B cell (primary cell): ENCODE measurements around the gene NR3C2. TPM values are rescaled to one million over a fixed set of nuclear protein-coding genes. Genes with fewer than 3 reads are reported as not detected.

Source experiments
- ATAC-seq: fragments of 200-7000 bp; cut with Tn5 transposase; one replicate; pipeline ENCODE4 v1.10.0; 2021; ENCODE audit warnings: low read depth, mild to moderate bottlenecking, moderate number of reproducible peaks, moderate library complexity
- CTCF ChIA-PET: fragments of 350-600 bp; sonication (Branson Sonifier 250); formaldehyde crosslinking; loops from one replicate; lab custom pipeline; 2021; ENCODE audit warnings: antibody characterized with exemption, inconsistent platforms; lab: Charles Lee
- POLR2A ChIA-PET: fragments of 350-600 bp; sonication (Branson Sonifier 250); formaldehyde crosslinking; loops from one replicate; lab custom pipeline; 2021; ENCODE audit warnings: antibody characterized with exemption; lab: Charles Lee
- DNase-seq: peaks from one replicate; pipeline ENCODE4 v3.0.0; 2013
- H2AFZ ChIP-seq: 2 replicates; pipeline ENCODE4 v1.6.1; 2012; ENCODE audit warnings: mild to moderate bottlenecking, low read depth, low read length; ENCODE audit not compliant: insufficient read depth, poor library complexity, severe bottlenecking
- H3K27ac ChIP-seq, 2 donors: 1 replicate in 1 of 2; 2 replicates in 1 of 2; pipeline ENCODE4 v1.5.1; 2012 to 2013; ENCODE audit warnings: low read length in 2 of 2, mild to moderate bottlenecking in 2 of 2, moderate library complexity in 1 of 2
- H3K27me3 ChIP-seq, 4 experiments: fragments of 200-600 bp in 1 of 4; sonication (generic) in 1 of 4; replicated peaks in 1 of 4; 1 replicate in 2 of 4; 2 replicates in 2 of 4; pipeline versions ENCODE4 v1.6.1 to v1.7.0; 2013 to 2016; ENCODE audit warnings: low read length in 3 of 4, mild to moderate bottlenecking in 2 of 4, mixed read lengths in 1 of 4, moderate library complexity in 1 of 4; ENCODE audit not compliant: insufficient read depth in 4 of 4, control insufficient read depth in 3 of 4; ENCODE audit errors: control extremely low read depth in 1 of 4
- H3K36me3 ChIP-seq, 2 experiments: replicated peaks in 1 of 2; 1 replicate in 1 of 2; 2 replicates in 1 of 2; pipeline versions ENCODE4 v1.6.1 to v1.7.1; 2013; ENCODE audit warnings: low read length in 1 of 2; ENCODE audit not compliant: insufficient read depth in 2 of 2, control insufficient read depth in 1 of 2; ENCODE audit errors: control extremely low read depth in 1 of 2, extremely low read depth in 1 of 2
- H3K4me1 ChIP-seq, 2 donors: fragments of 200-600 bp in 1 of 2; sonication (generic) in 1 of 2; 1 replicate in 1 of 2; 2 replicates in 1 of 2; pipeline versions ENCODE4 v1.5.1 to v1.6.1; 2013 to 2017; ENCODE audit warnings: low read length in 2 of 2; ENCODE audit not compliant: control insufficient read depth in 2 of 2, insufficient read depth in 2 of 2
- H3K4me2 ChIP-seq: replicated peaks from 2 replicates; pipeline ENCODE3; 2012; ENCODE audit warnings: mild to moderate bottlenecking, low read depth, low read length; ENCODE audit not compliant: poor library complexity, severe bottlenecking
- H3K4me3 ChIP-seq, 5 experiments: fragments of 200-600 bp in 1 of 5; sonication (generic) in 1 of 5; 1 replicate in 3 of 5; 2 replicates in 2 of 5; pipeline versions ENCODE4 v1.5.1 to v1.7.0; 2011 to 2016; ENCODE audit warnings: low read length in 4 of 5, mild to moderate bottlenecking in 4 of 5, low read depth in 2 of 5, control low read depth in 1 of 5, moderate library complexity in 1 of 5; ENCODE audit not compliant: insufficient read depth in 1 of 5; ENCODE audit errors: control extremely low read depth in 1 of 5, extremely low read depth in 1 of 5
- H3K79me2 ChIP-seq: fragments of 200-600 bp; sonication (generic); one replicate; pipeline ENCODE4 v1.6.0; 2016; ENCODE audit warnings: low read length; ENCODE audit not compliant: control insufficient read depth, insufficient read depth
- H3K9ac ChIP-seq: fragments of 200-600 bp; sonication (generic); 2 replicates; pipeline ENCODE4 v1.6.1; 2017; ENCODE audit warnings: mild to moderate bottlenecking, low read length, moderate library complexity
- H3K9me3 ChIP-seq, 3 donors: one replicate each; pipeline versions ENCODE4 v1.6.1 to v1.7.1; 2013; ENCODE audit warnings: low read length in 2 of 3; ENCODE audit not compliant: control insufficient read depth in 2 of 3, insufficient read depth in 1 of 3; ENCODE audit errors: control extremely low read depth in 1 of 3
- H4K20me1 ChIP-seq: 2 replicates; pipeline ENCODE4 v1.6.0; 2012; ENCODE audit warnings: mild to moderate bottlenecking, low read length; ENCODE audit not compliant: insufficient read depth, control insufficient read depth, poor library complexity, severe bottlenecking
- H3K27ac Mint-ChIP-seq: one replicate; pipeline ENCODE4 v1.8.0; 2021; ENCODE audit warnings: mixed read lengths
- H3K27me3 Mint-ChIP-seq: one replicate; pipeline ENCODE4 v1.8.0; 2021; ENCODE audit warnings: mixed read lengths
- H3K4me1 Mint-ChIP-seq: one replicate; pipeline ENCODE4 v1.8.0; 2021; ENCODE audit warnings: mixed read lengths
- H3K4me3 Mint-ChIP-seq: one replicate; pipeline ENCODE4 v1.8.0; 2021; ENCODE audit warnings: mixed read lengths
- H3K9me3 Mint-ChIP-seq: one replicate; pipeline ENCODE4 v1.8.0; 2022; ENCODE audit warnings: mixed read lengths; ENCODE audit not compliant: insufficient read depth
- EZH2 ChIP-seq: IDR thresholded peaks from 2 replicates; pipeline ENCODE4 v1.6.1; 2012; ENCODE audit warnings: borderline replicate concordance, low read depth, mild to moderate bottlenecking, moderate library complexity, low read length; ENCODE audit not compliant: insufficient read depth, poor library complexity, severe bottlenecking
- WGBS: methylation state at CpG from one replicate; pipeline ENCODE4 v1.1.5; 2013; ENCODE audit warnings: missing lambda C conversion rate; ENCODE audit not compliant: insufficient coverage; 5-methylcytosine and 5-hydroxymethylcytosine counted together
- intact Hi-C: fragments of 100-400 bp; cut with micrococcal nuclease; formaldehyde crosslinking; loops from one replicate; pipeline ENCODE4 v1.10.0; 2022
- polyA plus RNA-seq: library from polyadenylated mRNA; depleted of rRNA; stranded (reverse); fragments of >200 nt; gene quantifications from 2 replicates; pipeline ENCODE4 v1.2.3, GENCODE V29; 2012
- total RNA-seq, 2 donors: library from RNA; stranded (reverse); fragments of 120-200 nt in 1 of 2; gene quantifications; 1 replicate in 1 of 2; 2 replicates in 1 of 2; pipeline versions ENCODE4 v1.2.3 to v1.2.4, GENCODE V29; 2013 to 2022
- TF ChIP-seq, protein P1 (sequence below): fragments of 200-600 bp; IDR thresholded peaks from one replicate; pipeline ENCODE4 v1.8.0; 2022; ENCODE audit warnings: antibody characterized with exemption, mild to moderate bottlenecking

The NR3C2 gene
- total and polyA plus RNA-seq, 2 donors (not counting 1 experiment from before 2014, with no cell fraction given), result 6.7 to 19.3 TPM

GRCh38 chr4:148145475-148145874 lies 296.7 kb downstream of the NR3C2 start:
- Histone ChIP-seq H4K20me1 (no peaks in the 10 kb centered on the region), H3K79me2 (no peaks in the 10 kb centered on the region), H3K4me1 (no peaks in the 10 kb centered on the region), H3K27me3 (no peaks in the 10 kb centered on the region), H3K9ac (no peak overlapping the region), H2AFZ (no peak overlapping the region), H3K36me3 (no peaks in the 10 kb centered on the region), H3K4me2 (no peak overlapping the region), H3K9me3 (no peaks in the 10 kb centered on the region), H3K4me3 (no peak overlapping the region), H3K27ac (no peak overlapping the region)
- H3K27ac Mint-ChIP-seq, result no peak overlapping the region
- ATAC-seq (no peak), DNase-seq (no peak)
- no peak overlapping the region for H3K4me3 Mint-ChIP-seq
- intact Hi-C loops, result no loop called here
- H3K27me3 Mint-ChIP-seq, result no peaks in the 10 kb centered on the region
- ChIA-PET CTCF (no interaction called here), POLR2A (no interaction called here)
- no peaks in the 10 kb centered on the region for H3K9me3 Mint-ChIP-seq
- WGBS, result 100% methylated on average over 3 of the region's 6 CpGs
- TF ChIP-seq, protein P1, sequence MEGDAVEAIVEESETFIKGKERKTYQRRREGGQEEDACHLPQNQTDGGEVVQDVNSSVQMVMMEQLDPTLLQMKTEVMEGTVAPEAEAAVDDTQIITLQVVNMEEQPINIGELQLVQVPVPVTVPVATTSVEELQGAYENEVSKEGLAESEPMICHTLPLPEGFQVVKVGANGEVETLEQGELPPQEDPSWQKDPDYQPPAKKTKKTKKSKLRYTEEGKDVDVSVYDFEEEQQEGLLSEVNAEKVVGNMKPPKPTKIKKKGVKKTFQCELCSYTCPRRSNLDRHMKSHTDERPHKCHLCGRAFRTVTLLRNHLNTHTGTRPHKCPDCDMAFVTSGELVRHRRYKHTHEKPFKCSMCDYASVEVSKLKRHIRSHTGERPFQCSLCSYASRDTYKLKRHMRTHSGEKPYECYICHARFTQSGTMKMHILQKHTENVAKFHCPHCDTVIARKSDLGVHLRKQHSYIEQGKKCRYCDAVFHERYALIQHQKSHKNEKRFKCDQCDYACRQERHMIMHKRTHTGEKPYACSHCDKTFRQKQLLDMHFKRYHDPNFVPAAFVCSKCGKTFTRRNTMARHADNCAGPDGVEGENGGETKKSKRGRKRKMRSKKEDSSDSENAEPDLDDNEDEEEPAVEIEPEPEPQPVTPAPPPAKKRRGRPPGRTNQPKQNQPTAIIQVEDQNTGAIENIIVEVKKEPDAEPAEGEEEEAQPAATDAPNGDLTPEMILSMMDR, result no peak
- no peak for TF ChIP-seq EZH2
- no peaks in the 10 kb centered on the region for H3K4me1 Mint-ChIP-seq

GRCh38 chr4:148143174-148143573 lies 299.0 kb downstream of the NR3C2 start:
- H2AFZ ChIP-seq, result no peak overlapping the region
- no peak for ATAC-seq
- no peak overlapping the region for H3K4me3 ChIP-seq
- no peaks in the 10 kb centered on the region for H3K9me3 ChIP-seq
- H3K4me2 ChIP-seq, result no peak overlapping the region
- Mint-ChIP-seq H3K4me1 (no peaks in the 10 kb centered on the region), H3K9me3 (no peaks in the 10 kb centered on the region), H3K27ac (no peak overlapping the region), H3K27me3 (no peaks in the 10 kb centered on the region), H3K4me3 (no peak overlapping the region)
- H3K9ac ChIP-seq, result no peak overlapping the region
- no peak overlapping the region for H3K27ac ChIP-seq
- no peaks in the 10 kb centered on the region for H4K20me1 ChIP-seq
- H3K79me2 ChIP-seq, result no peaks in the 10 kb centered on the region
- no peaks in the 10 kb centered on the region for H3K36me3 ChIP-seq
- ChIA-PET POLR2A (no interaction called here), CTCF (no interaction called here)
- H3K27me3 ChIP-seq, result no peaks in the 10 kb centered on the region
- TF ChIP-seq, protein P1, result no peak
- TF ChIP-seq EZH2, result no peak
- intact Hi-C loops, result no loop called here
- DNase-seq, result no peak
- H3K4me1 ChIP-seq, result no peaks in the 10 kb centered on the region
- 100% methylated on average over 2 of the region's 4 CpGs for WGBS
